GM23248 (cell line): ENCODE measurements around the gene KNDC1.

ENCODE experiments used
- EZH2 ChIP-seq: fragments of 200-600 bp; sonication (generic); IDR thresholded peaks from 2 replicates; pipeline ENCODE4 v1.6.1; 2018; ENCODE audit warnings: antibody characterized with exemption, mild to moderate bottlenecking; ENCODE audit not compliant: insufficient read depth, poor library complexity, severe bottlenecking
- EZH2phosphoT487 ChIP-seq: fragments of 200-600 bp; sonication (generic); IDR thresholded peaks from 2 replicates; pipeline ENCODE4 v1.6.1; 2018; ENCODE audit warnings: antibody characterized with exemption, moderate library complexity, mild to moderate bottlenecking, low read depth; ENCODE audit not compliant: insufficient read depth

GRCh38 chr10:133141144-133141957 lies 18.7 kb upstream of the KNDC1 start:
- no peak for TF ChIP-seq EZH2
- TF ChIP-seq EZH2phosphoT487: no peak
